Erythroblast (primary cell): ENCODE results near the gene PPP1R37.

ENCODE experiments used
- GATA1 ChIP-seq: IDR thresholded peaks from 2 replicates; pipeline ENCODE4 v1.6.1; 2011; ENCODE audit warnings: low read depth, mild to moderate bottlenecking, control low read depth, low read length, moderate library complexity
- POLR2A ChIP-seq: IDR thresholded peaks from 2 replicates; pipeline ENCODE4 v1.6.1; 2011; ENCODE audit warnings: mild to moderate bottlenecking, low read length

- TF ChIP-seq POLR2A (no peak), GATA1 (no peak)
Observed at GRCh38 chr19:45186509-45187334, 93.7 kb downstream of the PPP1R37 start.
